GM21529 (cell line): ENCODE data around the gene CHD5.

Experiments used
- ATAC-seq: cut with Tn5 transposase; IDR thresholded peaks from one replicate; pipeline ENCODE4 v1.9.1; 2021; ENCODE audit not compliant: unreplicated experiment

Gene CHD5

GRCh38 chr1:6134741-6135510 is 45.2 kb downstream of the CHD5 start:
- ATAC-seq = no peak

- ATAC-seq = no peak
Measured at GRCh38 chr1:6134206-6134605, 45.9 kb downstream of the CHD5 start.

DNA sequence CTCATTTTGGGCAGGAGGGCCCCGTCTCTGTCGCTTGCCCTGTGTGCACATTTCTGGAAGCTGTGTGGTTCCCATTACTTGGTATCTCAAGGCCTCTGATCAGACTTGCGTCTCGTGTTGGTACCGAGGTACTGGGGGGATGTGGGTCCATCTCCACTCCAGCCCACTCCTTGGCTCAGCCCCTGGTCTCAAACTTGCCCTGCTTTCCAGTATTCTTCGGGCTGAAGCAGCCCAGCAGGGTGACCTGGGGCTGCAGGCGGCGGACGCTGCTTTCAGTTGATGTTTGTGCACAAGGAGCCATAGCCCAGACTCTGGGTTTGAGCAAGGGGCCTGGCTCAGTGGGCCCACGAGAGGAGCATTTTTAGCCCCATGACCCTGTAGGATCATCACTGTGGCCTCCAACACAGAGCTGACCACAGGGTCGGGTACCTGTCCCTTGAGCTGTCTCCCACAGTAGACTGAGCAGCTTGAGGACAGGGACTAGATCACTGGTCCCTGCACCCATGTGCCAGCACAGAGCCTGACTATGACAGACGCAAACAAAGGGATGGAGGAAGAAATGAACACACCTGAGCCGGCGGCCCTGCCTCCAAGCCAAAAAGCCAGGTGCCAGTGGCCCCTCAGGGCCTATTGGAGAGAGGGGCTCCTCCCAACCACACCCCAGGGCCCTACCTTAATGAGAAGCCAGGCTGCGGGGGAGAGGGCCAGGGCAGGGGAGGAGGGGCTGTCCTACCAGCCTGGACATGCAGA is 46.8 kb downstream of the CHD5 start:
- ATAC-seq = no peak

GRCh38 chr1:6131561-6131960 is 48.6 kb downstream of the CHD5 start:
- no peak for ATAC-seq

DNA sequence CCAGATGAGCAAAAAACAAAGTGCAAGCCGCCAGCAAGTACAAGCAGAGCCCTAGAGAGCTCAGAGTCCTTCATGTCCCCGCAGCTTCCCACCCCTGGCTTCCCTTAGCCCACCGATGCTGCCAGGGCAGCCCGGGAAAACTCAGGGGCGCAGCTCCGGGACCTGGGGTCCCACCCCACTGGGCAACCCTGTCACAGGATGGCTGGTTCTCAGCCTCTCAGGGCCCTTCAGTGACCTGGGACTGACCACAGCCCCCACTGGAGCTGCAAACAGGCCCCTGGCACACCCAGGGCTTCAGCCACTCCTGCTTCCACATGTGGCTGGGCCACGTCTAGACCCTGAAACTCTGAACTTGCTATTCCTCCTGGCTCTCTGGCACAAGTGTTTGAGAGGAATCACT is 49.5 kb downstream of the CHD5 start:
- no peak for ATAC-seq

- no peak for ATAC-seq
Measured at GRCh38 chr1:6130036-6130435, 50.1 kb downstream of the CHD5 start.

GRCh38 chr1:6129313-6129712 is 50.8 kb downstream of the CHD5 start:
- no peak for ATAC-seq

GRCh38 chr1:6128276-6129081 is 51.6 kb downstream of the CHD5 start:
- ATAC-seq = no peak

- no peak for ATAC-seq
Measured at GRCh38 chr1:6127587-6128163, 52.4 kb downstream of the CHD5 start.

DNA sequence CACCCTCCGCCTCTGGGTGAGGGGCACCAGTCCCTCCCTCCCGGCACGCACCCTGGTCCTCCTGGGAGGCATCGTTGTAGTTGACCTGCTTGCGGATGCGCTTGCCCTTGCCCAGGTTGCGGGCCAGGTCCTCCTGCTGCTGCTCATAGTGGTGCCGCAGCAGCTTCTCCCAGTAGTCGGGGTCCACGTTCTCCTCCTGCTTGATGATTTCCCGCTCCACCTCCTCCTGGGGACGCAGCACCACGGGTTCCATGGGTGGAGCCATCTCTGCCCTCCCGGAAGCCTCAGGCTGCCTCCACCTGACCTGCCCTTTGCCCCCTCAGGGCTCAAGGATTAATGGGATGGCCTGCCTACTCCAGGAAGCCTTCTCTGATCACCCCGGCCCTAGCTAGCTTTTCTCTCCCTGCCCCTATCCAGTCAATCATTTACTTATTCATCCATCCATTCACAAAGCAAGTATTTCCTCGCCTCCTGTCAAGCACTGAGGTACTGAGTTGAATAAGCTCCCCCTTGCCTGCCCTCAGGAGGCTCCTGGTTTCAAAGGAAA is 53.5 kb downstream of the CHD5 start:
- ATAC-seq = no peak

GRCh38 chr1:6126028-6126427 is 54.1 kb downstream of the CHD5 start:
- no peak for ATAC-seq

GRCh38 chr1:6125366-6125765 is 54.8 kb downstream of the CHD5 start:
- ATAC-seq = no peak

DNA sequence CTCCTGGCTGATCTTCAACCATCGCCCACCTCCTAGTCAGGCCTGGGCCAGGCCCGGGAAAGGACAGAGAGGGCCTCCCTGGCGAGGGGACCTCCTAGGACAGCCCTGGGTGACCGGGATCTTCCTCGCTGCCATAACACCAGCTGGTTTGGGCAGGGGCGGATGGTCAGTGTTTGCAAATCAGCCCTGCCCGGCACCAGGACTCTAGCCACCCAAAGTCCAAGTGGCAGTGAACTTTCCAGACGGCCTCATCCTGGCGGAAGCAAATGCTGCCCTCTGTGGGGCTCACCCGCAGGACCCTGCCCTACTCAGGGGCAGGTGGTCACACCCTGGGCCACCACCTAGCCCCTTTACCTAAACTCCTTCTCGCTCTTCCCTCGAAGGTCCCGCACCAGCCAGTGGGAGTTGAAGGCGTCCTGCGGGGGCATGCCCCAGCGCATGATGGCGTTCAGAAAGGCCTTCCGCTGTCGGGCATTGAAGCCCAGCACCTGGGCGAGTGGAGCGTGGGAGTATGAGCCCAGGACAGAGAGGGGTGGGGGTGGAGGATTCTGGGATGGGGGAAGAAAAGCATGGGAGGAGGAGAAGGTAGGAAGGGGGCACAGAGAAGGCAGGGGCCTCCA is 55.3 kb downstream of the CHD5 start:
- no peak for ATAC-seq

DNA sequence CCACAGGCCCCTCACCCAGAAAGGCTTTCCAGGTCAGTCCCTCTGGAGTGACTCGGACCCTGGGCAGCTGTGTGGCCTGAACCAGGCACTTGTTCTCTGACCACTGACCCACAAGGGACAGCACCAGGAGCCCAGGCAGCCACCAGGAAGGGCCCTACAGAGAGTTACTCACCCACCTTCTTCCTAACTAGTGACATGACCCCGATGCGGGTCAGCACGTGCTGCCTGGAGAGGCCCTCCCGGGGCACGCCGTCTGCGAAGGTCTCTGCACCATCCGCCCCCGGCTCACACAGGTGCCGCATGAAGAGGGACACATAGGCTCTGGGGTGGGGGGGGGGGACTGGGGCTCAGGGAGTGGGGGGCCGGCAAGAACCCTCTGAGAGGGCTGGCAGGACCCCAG is 55.8 kb downstream of the CHD5 start:
- ATAC-seq = no peak

GRCh38 chr1:6123816-6124215 is 56.3 kb downstream of the CHD5 start:
- ATAC-seq = no peak

DNA sequence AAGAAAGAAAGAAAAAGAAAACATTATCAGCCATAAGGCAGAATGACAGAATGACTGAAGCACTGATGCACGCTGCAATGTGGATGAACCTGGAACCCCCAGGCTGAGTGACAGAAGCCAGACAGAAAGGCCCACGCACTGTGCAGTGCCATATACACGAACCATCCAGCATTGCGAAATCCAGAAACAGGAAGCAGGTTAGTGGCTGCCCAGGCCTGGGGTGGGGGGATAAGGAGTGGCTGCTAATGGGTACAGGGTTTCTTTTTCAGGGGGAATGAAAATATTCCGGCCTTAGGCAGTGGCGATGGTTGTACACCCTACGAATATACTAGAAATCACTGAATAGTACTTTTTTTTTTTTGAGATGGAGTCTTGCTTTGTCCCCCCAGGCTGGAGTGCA is 57.0 kb downstream of the CHD5 start:
- no peak for ATAC-seq

GRCh38 chr1:6121651-6122370 is 58.3 kb downstream of the CHD5 start:
- ATAC-seq = no peak

DNA sequence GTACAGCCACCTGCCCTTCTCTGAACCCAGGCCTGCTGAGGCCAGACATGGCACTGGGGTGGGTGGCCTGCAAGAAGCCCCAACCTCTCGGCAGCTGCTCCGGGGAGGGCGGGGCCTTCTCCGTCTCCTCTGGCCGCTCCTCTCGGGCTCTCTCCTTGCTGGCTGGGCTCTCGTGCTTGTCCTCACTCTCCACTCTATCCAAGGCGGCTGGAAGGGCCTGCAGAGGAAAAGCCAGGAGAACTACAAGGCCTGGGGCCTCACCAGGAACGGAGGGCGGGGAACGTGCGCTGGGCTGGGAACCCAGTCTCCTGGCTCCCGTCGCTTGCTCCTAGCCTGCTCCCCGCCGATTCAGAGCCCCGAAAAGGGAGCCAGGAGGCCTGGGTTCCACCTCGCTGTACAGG is 59.1 kb downstream of the CHD5 start:
- no peak for ATAC-seq

DNA sequence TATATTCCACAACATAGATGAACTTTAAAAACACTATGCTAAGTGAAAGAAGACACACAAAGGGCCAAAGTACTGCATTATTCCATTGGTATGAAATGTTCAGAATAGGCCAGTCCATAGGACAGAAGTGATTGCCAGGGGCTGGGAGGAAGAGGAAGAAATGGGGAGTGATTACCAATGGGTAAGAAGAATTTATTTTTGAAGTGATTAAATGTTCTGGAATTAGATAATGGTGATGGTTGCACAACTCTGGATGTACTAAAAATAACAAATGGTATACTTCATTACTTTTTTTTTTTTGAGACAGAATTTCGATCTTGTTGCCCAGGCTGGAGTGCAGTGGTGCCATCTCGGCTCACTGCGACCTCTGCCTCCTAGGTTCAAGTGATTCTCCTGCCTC is 61.7 kb downstream of the CHD5 start:
- no peak for ATAC-seq

- no peak for ATAC-seq
Measured at GRCh38 chr1:6117624-6118023, 62.5 kb downstream of the CHD5 start.
